Globus pallidus (tissue), 1 donor: ENCODE data around the gene CEACAM20.
"Not testable (repeated sequence)": the region's sequence is repeated elsewhere in the genome, so short reads cannot be mapped to it uniquely, and the experiment has no call there.

ENCODE experiments used
- DNase-seq: peaks from one replicate; pipeline ENCODE4 v3.0.0-alpha.2; 2015; ENCODE audit warnings: low spot score

CEACAM20 gene

DNA sequence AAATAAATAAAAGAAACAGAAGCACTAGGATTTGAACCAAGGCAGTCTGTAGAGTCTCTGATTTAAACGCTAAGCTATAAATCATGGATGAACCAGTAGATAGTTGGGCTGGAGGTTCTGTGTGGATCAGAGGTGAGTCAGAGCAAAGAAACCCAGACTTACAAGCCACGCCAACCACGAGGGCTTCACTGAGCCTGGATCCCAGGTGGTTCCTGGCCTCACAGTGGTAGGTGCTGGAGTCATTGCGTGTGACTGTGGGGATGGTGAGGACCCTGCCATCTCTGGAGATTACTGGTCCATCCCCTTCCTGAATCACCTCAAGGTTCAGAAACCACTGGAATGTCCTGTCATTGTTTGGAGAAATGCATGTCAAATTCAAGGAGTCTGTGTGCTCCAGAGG is 19.3 kb upstream of the CEACAM20 start:
- no peak for DNase-seq

DNA sequence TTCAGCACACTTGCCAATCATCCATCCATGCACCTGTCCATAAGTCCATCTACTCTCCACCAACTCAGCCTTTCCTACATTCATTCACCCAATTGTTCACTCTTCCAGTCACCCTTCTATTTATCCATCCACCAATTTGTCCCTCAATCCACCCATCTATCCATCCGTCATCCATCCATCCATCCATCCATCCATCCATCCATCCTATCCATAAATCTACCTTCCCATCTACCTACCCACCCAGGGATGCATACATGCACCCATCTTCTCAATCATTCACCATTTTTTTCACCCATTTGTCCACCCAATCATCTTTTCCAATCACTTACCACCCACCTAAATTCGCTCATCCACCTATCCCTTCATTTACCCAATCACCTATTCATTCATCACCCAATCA is 14.6 kb upstream of the CEACAM20 start:
- no peak for DNase-seq

DNA sequence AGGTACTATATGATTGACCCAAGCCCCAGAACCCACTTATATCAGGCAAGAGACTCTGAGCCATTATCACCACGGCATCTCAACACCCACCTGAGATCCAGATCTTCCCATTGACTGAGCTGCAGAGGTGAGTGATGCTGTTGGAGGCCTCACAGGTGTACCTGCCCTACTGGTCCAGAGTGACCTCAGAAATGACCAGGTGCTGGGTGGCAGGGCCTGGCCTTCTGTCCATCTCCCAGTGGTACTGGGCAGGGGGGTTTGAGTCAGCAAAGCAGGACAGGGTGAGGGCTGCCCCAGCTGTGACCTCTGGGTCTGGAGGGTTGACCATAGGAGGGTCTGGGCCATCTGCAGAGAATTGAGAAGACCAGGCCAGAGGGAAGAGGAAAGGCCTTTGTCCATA is 13.2 kb upstream of the CEACAM20 start:
- no peak for DNase-seq

DNA sequence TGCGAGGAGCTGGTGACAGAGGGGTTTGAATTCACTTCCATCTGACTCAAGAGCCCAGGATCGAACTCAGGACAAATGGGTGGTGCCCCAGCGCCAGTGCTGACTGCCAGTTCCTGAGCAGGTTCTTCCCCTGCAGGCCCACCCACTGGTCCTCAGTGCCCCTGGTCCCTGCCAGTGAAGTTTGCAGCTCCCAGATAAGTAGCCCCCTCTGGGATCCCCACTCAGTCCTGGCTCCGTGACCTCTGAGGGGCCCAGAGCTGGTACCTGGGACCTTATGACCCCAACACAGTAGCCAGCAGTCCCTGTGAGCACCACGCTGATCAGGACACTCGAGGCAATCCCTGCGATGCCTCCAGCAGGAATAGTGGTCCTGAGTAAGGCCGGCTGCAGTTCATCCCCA is 11.3 kb upstream of the CEACAM20 start:
- DNase-seq, result no peak

DNA sequence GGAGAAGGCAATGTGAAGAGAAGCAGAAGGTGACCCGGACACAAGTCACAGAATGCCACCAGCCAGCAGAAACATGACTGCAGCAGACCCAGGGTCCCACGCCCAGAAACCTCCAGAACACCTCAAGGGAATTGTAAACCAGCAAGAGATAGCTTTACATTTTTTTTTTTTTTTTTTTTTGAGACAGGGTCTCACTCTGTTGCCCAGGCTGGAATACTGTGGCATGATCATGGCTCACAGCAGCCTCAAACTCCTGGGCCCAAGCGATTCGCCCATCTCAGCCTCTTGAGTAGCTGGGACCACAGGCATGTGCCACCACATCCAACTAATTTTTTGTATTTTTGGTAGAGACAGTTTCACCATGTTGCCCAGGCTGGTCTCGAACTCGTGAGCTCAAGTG is 10.5 kb upstream of the CEACAM20 start:
- DNase-seq, result no peak

DNA sequence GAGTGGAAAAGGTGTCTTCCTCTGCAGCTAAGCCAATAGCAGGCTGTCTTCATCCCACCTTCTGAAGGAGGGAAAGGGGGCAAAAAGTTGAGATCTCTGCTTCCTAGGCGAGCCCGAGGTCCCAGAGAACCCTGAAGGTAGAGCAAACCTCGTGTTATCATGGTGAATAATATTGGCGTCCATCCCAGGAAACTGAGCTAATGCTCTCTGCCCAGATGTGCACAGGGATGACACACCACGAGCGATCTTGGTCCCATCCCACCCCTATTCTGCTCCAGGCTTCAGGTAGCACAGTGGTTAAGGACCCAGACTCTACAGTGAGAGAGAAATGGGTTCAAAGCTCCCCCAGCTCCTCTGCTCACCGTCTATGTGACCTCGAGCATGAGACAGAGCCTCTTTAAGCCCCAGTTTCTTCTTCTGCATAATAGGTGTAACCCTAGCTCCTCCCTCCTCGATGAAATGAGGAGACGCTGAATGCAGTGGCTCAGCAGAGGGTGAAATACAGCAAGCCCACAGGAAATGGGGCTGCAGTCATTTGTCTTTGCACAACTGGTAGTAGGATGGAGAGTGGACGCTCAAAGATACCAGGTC is 9.9 kb upstream of the CEACAM20 start:
- DNase-seq, result no peak

DNA sequence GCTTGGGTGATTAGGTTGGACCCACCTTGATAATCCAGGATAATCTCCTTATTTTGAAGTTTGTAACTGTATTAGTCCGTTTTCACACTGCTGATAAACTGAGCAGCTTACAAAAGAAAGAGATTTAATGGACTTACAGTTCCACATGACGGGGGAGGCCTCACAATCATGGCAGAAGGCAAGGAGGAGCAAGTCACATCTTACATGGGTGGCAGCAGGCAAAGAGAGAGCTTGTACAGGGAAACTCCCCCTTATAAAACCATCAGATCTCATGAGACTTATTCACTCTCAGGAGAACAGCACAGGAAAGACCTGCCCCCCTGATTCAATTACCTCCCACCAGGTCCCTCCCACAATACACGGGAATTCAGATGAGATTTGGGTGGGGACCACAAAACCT is 5.9 kb upstream of the CEACAM20 start:
- DNase-seq, result not testable (repeated sequence)

DNA sequence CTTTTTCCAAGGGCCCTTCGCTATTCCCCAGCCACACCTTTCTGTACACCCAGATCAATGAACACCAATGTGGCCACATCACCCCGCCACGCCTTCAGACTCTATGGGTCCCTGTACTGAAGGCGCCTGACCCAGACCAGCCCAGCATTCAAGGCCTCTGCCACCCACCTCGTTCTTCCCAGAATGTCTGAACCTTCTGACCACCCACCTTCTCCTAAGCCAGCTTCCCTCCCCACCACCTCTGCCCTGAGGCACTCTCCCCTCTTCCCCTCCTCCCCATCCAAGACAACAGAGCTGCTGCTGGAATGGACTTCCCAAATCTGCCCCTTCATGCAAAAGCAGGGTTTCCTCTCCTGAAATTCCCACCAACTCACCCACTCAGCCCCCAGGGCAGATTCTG is 3.3 kb upstream of the CEACAM20 start:
- DNase-seq, result no peak

DNA sequence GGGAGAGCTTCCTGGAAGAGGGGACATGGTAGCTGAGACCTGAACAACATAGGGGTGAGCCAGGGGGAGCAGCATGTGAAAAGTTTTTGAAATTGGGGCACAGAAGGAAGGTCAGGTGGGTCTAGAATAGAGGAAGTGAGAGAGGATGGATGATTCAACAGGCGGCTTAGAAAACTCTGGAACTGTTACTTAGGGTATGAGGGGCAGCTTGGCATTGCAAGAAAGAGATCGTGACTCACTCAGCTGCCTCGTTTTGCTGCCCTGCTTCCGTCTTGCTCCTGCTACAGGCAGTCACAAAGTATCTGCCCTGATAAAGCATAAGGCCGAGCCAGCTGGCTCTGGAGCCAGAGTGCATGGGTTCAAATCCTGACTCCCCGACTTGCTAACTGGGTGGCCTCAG is 1.3 kb upstream of the CEACAM20 start:
- DNase-seq, result no peak

DNA sequence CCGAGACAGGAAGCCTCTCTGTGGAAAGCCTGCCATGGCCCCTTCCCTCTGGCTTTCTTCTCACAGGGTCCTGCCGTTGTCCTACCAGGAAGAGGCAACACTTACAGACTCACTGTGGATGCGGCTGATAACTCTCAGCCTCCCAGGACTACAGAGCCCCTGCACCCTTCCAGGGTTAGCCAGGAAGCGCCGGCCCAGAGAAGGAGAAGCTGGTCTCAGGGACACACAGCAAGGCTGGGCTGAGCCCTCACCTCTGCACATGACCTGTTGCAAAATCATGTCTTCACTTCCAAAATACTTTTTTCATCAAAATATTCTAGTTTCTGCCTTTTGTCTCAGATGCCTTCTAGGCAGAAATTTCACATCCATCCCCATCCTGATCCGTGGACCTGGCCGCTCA is 1.9 kb downstream of the CEACAM20 start:
- no peak for DNase-seq

DNA sequence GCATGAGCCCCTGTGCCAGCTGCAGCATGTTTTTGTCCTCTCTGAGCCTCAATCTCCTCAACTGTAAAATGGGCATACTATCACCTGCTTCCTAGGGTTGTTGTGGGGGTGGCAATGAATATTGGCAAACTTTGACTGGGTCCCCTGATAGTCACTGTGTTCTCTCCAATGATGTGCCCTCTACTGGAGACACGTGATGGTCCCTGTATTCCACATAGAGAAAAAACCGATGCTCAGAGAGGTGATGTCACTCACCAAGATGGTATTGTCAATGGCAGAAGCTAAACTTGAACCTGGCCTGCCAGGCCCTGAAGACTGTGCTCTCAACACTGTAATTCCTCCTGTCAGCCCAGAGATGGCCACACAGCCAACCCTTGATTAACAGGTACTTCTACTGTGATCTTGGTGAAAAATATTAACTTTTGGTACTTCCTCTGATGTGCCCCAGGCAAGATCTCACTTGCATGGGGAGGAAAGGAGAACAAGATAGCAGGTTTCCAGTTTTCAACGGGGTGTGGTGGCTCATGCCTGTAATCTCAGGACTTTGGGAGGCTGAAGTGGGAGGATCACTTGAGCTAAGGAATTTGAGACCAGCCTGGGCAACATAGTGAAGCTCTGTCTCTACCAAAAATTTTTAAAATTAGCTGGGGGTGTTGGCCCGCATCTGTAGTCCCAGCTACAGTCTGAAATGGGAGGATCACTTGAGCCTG is 3.6 kb downstream of the CEACAM20 start:
- no peak for DNase-seq

DNA sequence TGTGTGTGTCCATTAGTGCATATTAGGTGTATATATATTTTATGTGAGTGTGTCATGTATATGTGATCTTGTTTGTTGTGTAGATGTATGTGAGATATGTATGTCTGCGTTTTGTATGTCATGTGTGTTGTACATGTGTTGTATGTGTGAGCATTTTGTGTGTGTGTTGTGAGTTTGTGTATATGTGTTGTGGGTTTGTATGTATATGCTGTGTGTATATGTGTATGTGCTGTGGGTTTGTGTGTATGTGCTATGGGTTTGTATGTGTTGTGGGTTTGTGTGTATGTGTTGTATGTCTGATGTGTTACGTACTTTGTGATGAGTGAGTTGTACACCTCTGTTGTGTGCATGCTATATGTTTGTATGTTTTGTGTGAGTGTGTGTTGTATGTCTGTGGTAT is 8.1 kb downstream of the CEACAM20 start:
- DNase-seq, result no peak

DNA sequence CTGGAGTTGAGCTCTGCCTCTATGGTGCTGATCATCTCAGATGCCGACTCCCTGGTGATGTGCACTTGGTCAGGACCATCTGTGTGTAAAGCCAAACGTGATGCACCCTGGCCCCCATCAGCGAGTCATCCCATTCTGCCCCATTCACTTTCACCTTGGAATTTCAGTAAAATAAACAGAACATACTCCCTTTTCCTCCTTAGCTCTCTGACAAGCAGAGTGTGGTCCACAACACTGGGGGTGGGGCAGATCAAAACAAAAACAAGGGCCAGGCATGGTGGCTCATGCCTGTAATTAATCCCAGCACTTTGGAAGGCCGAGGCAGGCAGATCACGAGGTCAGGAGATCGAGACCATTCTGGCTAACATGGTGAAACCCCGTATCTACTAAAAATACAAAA is 12.3 kb downstream of the CEACAM20 start:
- no peak for DNase-seq

DNA sequence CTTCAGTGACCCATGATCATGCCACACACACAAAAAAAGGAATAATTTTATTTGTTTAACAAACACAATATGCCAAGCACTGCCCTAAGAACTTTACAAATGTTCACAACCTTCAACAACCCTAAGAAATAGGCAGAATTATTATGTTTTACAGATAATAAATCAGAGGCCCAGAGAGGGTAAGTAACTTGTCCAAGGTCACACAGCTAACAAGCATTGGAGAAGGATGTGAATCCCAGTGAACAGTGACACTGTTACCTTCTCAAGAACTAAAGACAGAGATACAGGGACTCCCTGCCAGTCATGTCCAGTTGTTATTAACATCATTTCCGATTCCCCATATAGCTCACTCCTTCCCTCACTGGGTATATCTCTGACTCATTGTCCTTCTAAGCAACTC is 13.6 kb downstream of the CEACAM20 start:
- no peak for DNase-seq

DNA sequence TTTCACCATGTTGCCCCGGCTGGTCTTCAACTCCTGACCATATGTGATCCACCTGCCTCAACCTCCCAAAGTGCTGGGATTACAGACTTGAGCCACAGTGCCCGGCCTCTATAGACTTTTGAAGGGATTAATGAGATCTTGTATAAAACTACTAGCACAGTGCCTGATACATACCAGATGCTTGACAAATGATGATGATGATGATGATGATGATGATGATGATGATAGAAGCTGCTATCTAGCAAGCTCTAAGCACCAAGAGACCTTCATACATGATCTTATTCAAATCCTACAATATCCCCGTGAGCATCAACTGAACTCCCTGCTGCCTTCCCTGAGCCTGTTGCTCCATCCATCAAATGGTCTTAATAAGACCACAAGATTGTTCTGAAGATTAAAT is 14.4 kb downstream of the CEACAM20 start:
- DNase-seq, result no peak

DNA sequence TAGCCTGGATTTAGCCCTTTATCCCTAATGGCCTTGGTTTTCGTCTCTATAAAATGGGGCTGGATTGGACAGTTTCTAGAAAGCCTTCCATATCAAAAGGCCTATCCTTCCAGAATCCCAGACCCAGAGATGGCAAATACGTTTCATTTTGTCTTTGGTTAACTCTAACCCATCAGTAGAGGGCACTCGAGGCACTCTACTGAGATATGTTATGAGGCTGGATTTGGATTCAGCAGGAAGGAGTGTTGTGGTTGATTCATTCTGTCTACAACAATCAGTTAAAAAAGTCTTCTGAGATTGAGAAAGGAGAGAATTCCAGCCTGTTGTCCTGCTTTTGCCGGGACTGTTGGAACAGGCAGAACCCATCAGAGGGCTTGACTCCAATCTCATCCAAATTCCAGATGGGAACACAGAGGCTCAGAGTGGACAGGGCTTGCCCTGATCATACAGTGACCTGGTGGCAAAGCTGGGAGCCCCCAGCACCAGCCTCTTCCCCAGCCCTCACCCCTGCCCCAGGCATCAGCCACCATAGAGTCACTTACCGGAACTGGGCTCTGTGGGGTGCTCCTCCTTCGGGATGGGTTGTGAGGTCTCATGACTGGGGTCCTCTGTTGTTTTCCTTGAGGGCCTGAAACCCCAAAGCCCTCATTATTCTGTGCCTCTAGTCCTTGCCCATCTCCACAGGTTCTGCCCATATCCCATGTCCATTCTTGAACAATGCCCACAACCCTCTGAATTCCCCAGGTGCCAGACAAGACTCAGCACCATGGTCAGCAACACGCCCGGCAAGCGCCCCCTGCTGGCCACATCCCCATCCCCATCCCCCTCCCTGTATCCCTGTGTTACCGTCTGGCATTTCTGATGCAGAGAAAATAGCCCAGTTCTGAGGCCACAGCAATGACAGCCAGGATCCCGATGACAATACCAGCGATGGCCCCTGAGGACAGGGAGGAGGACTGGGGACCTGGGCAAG is 16.9 kb downstream of the CEACAM20 start:
- no peak for DNase-seq

DNA sequence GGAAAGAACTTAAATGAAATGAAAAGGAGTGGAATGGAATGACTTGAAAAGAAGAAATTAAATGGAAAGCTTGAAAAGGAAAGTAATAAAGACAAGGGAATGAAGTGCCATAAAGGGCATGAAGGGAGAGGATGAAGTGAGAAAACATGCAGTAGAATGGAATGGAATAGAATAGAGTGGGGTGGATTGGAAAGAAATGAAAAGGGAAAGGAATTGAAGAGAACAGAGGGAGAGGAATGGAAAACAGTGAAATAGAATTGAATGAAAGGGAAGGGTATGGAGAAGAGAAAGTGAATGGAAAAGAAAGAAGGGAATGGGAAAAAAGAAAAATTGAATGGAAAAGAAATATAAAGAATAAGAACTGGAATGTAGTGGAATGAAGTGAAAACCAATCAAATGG is 20.0 kb downstream of the CEACAM20 start:
- DNase-seq, result no peak

DNA sequence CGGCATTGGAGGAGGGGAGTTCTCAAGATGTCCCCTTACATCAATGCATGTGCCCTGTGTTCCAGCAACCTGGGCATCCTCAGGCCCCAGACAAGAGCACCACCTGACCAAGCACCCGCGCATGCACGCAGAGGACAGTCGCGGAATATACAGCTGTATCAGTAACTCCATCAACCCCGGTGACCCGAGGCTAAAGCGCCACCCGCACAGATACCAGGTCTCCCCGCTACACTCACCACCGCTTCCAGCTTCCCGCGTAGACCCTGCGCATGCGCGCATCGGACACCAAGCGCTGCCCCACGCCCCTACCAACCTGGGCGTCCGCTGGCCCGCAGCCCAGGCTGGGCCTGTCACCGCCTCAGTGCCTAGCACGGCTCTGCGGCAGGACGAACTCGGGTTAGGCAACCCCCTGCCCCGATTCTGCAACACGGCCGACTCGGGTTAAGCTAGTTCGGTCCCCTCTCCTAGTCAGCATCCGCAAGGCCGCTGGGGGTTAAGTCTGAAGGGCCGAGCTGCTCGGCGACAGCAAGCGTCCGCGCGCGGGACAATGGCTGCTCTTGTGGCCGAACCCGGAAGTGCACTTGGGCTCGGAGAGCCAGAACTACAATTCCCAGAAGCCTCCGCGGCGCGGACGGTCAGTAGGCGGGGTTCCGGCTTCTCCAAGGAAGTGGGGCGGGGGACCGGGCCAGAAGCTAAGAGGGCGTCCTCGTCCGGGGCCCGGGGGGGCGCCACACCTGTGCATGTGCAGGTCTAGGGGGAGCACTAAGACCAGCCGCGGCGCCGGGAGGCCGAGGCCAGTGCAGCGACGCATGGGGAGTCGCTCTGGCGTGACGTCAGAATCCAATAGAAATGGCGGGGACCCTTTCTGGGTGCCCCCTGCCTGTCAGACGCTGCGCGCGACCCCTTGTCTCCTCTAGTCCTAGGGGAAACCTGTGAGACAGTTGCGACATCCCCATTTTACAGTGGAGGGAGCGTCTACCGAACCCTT is 29.2 kb downstream of the CEACAM20 start, which contains the start of gene ZNF180:
ZNF180 (minus strand) TSS at position 561 of the 988 bp plus-strand sequence. CDS start 3,188 bp downstream, outside the sequence.
- peak; percentile 96 for DNase-seq

DNA sequence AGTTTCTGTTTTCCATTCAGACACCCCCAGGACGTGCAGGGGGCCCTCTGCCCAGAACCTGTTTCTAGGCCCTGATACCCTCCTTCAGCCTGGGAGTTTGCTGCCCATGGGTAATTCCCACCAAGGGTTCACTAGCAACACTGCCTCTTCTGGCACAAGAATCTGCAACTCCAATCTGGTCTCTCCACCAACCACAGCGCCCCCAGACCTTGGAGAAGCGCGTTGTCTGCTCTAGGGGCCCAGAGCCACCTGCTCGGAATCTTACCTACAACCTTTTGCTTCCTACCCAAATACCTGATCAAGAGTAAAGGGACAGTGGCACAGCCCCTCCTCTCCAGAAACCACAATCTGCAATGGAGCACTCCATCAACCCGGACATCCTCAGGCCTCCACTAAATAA is 29.9 kb downstream of the CEACAM20 start:
- DNase-seq, result no peak

DNA sequence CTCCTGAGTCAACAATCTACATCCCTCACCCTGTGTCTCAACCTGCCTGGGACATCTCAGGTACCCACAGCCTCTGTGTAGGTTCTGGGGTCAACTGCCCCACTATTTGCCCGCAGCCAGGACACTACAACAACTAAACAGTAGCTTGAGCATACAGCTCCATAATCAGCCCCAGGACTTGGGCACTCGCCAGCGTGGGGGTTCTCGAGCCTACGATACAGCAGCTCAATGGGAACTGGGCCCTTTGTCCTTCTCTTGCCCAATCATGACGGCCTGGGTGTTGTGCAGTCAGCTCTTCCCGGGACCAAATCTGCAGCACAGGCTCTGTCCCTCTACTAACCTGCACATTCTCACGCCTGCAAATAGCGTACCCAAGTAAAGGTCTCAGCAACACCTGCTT is 30.5 kb downstream of the CEACAM20 start:
- DNase-seq, result no peak

DNA sequence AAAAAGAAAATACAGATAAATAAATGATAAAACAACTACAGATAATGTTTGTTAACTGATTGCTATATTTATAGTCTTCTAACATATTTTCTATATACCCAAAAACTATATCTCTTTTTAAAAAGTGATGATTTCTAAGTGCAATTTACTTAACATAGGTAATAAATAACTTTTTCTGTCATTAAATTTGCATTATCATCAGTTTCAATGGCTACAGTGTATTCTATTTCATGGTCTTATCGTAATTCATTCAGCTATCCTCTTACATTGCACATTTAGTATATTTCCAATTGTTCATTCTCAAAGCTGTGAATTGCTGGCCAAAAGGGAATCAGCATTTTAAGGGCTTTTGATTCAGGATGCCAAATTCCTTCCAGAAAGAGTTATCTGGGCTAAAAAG is 32.8 kb downstream of the CEACAM20 start:
- DNase-seq, result no peak
